IPS-NIHi11 (cell line): ENCODE results near the gene NT5C1B.

Experiments used
- DNase-seq: peaks from one replicate; pipeline ENCODE4 v3.0.0; 2012; ENCODE audit warnings: mixed read lengths, low spot score

NT5C1B gene

GRCh38 chr2:18599509-18600254, 10.3 kb upstream of the NT5C1B start:
- no peak for DNase-seq

- DNase-seq, result no peak
These were observed 9.6 kb upstream of the NT5C1B start for GRCh38 chr2:18598848-18599484.

GRCh38 chr2:18597618-18598017, 8.2 kb upstream of the NT5C1B start:
- DNase-seq, result no peak

GRCh38 chr2:18596993-18597392, 7.6 kb upstream of the NT5C1B start:
- DNase-seq, result no peak

- DNase-seq, result no peak
These were observed 4.1 kb upstream of the NT5C1B start for GRCh38 chr2:18593496-18593895.

GRCh38 chr2:18592372-18592771, 3.0 kb upstream of the NT5C1B start:
- no peak for DNase-seq

GRCh38 chr2:18588802-18589201, 567 bp downstream of the NT5C1B start:
- DNase-seq, result no peak

GRCh38 chr2:18588049-18588448, 1.3 kb downstream of the NT5C1B start:
- DNase-seq, result no peak

- DNase-seq, result no peak
These were observed 3.8 kb downstream of the NT5C1B start for GRCh38 chr2:18585526-18585925.

- no peak for DNase-seq
These were observed 4.8 kb downstream of the NT5C1B start for GRCh38 chr2:18584608-18584954.

GRCh38 chr2:18583905-18584607, 5.3 kb downstream of the NT5C1B start:
- DNase-seq, result no peak

- DNase-seq, result no peak
These were observed 8.8 kb downstream of the NT5C1B start for GRCh38 chr2:18580606-18581005.

GRCh38 chr2:18578033-18578432, 11.3 kb downstream of the NT5C1B start:
- DNase-seq, result no peak

GRCh38 chr2:18566145-18566769, 23.1 kb downstream of the NT5C1B start:
- DNase-seq, result no peak

GRCh38 chr2:18560797-18561085, 28.6 kb downstream of the NT5C1B start:
- no peak for DNase-seq

- DNase-seq, result peak; percentile 91
These were observed 29.2 kb downstream of the NT5C1B start, which contains the start of gene RDH14 for GRCh38 chr2:18560031-18560796. Gene RDH14 (minus strand): TSS chr2:18560653. CDS start chr2:18560572, 81 bp downstream.

- no peak for DNase-seq
These were observed 29.8 kb downstream of the NT5C1B start for GRCh38 chr2:18559531-18560030.

GRCh38 chr2:18558458-18558857, 30.9 kb downstream of the NT5C1B start:
- no peak for DNase-seq

GRCh38 chr2:18557121-18557520, 32.2 kb downstream of the NT5C1B start:
- DNase-seq, result no peak

- no peak for DNase-seq
These were observed 36.9 kb downstream of the NT5C1B start for GRCh38 chr2:18552351-18553077.

- DNase-seq, result no peak
These were observed 37.7 kb downstream of the NT5C1B start for GRCh38 chr2:18551623-18552022.
